Measurements from ENCODE around the gene SLC48A1.

Gene SLC48A1

DNA sequence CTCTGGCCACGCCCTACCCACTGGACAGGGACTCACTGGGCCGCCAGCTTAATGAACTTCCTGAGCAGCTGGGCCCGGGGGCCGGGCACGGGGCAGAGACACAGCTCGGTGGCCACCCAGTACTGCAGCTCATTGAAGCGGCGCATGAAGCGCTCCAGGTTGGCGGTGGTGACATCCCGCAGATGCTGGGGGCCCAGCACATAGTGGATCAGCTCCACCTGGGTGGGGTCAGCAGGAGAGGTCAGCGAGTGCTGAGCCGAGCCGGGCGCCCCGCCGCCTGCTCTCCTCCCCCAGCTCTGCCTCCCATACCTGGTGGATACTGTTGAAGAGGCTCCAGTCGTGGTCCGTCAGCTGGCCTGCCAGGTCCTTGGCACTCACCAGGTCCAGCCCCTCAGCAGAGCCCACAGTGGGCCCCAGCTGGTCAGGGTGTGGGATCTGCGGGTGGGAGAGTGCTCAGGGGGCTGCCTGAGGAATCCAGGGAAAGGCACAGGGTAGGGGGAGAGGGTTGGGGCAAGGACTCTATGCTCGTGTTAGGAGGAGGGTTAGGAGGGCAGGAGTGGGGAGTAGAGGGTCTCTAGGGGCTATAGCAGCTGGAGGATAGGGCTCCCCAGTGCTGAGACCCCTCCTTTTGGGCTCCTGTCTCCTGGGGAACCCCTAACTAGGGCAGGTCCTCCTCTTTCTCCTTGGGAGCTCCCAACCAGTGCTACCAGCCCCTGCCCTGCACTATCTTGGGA, 32.3 kb upstream of the SLC48A1 start:
- no peaks in the 10 kb centered on the region for H3K36me3 ChIP-seq
- H3K27ac ChIP-seq, result no peak overlapping the region
- no peak overlapping the region for H3K4me3 ChIP-seq (ENCODE audit: low read depth in 1 of 2, low read length in 1 of 2)
- H3K9me3 ChIP-seq, result no peaks in the 10 kb centered on the region
- TF ChIP-seq, protein P1, sequence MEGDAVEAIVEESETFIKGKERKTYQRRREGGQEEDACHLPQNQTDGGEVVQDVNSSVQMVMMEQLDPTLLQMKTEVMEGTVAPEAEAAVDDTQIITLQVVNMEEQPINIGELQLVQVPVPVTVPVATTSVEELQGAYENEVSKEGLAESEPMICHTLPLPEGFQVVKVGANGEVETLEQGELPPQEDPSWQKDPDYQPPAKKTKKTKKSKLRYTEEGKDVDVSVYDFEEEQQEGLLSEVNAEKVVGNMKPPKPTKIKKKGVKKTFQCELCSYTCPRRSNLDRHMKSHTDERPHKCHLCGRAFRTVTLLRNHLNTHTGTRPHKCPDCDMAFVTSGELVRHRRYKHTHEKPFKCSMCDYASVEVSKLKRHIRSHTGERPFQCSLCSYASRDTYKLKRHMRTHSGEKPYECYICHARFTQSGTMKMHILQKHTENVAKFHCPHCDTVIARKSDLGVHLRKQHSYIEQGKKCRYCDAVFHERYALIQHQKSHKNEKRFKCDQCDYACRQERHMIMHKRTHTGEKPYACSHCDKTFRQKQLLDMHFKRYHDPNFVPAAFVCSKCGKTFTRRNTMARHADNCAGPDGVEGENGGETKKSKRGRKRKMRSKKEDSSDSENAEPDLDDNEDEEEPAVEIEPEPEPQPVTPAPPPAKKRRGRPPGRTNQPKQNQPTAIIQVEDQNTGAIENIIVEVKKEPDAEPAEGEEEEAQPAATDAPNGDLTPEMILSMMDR (IDR thresholded peaks at IDR 0.05), result no peak
- H3K4me1 ChIP-seq (ENCODE audit: control insufficient read depth in 1 of 2, insufficient read depth in 1 of 2, low read depth in 1 of 2, low read length in 1 of 2), result no peaks in the 10 kb centered on the region
- no peaks in the 10 kb centered on the region for H3K27me3 ChIP-seq

DNA sequence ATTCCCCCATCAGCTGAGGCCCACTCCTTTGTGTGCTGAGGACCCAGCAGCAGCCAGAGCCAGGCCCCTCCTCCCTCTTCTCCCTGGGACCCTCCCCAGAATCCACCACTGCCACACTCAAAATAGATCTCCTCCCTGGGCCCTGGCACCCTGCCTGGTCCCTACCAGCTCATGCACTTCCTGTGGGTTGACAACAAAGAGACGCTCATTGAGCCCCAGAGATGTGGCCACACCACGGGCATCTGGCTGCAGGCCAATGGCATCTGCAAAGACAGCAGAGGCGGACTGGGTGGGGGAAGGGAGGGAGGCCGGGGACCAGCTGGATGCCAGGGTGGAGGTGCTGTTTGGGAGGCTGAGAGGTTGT, 31.7 kb upstream of the SLC48A1 start:
- H3K36me3 ChIP-seq, result no peaks in the 10 kb centered on the region
- TF ChIP-seq, protein P1 (IDR thresholded peaks at IDR 0.05), result no peak
- H3K4me3 ChIP-seq (ENCODE audit: low read depth in 1 of 2, low read length in 1 of 2), result no peak overlapping the region
- no peaks in the 10 kb centered on the region for H3K9me3 ChIP-seq
- no peaks in the 10 kb centered on the region for H3K27me3 ChIP-seq
- no peak overlapping the region for H3K27ac ChIP-seq
- H3K4me1 ChIP-seq (ENCODE audit: control insufficient read depth in 1 of 2, insufficient read depth in 1 of 2, low read depth in 1 of 2, low read length in 1 of 2), result no peaks in the 10 kb centered on the region

DNA sequence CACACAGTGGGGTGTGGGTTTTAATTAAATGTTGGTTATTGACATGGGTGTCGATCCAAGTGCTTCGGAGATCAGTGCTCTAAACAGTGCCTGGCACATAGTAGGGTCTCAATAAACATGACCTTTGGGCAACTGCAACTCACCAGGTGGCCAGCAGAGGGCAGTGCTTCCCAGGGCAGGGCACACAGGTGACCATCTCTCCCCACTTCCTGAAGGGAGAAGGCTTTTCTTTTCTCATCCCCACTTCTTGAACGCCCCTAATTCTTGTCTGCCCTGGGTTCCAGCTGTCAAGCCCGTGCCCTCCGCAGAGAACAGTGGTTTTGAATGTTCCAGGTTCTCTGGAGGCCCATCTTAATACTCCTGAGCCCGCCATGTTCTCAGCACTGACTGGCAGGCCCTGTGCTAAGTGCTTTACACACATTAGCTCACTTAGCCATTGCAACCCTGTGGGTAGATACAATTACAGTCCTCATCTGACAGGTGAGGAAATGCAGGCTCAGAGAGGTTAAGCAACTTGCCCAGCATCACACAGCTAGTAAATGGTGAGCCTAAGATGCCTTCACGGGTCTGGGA, 30.7 kb upstream of the SLC48A1 start:
- TF ChIP-seq, protein P1 (IDR thresholded peaks at IDR 0.05), result peak; percentile 96
- Histone ChIP-seq H3K4me1 (ENCODE audit: control insufficient read depth in 1 of 2, insufficient read depth in 1 of 2, low read depth in 1 of 2, low read length in 1 of 2) (no peaks in the 10 kb centered on the region), H3K27ac (no peak overlapping the region), H3K9me3 (no peaks in the 10 kb centered on the region), H3K36me3 (no peaks in the 10 kb centered on the region), H3K27me3 (no peaks in the 10 kb centered on the region), H3K4me3 (ENCODE audit: low read depth in 1 of 2, low read length in 1 of 2) (no peak overlapping the region)

DNA sequence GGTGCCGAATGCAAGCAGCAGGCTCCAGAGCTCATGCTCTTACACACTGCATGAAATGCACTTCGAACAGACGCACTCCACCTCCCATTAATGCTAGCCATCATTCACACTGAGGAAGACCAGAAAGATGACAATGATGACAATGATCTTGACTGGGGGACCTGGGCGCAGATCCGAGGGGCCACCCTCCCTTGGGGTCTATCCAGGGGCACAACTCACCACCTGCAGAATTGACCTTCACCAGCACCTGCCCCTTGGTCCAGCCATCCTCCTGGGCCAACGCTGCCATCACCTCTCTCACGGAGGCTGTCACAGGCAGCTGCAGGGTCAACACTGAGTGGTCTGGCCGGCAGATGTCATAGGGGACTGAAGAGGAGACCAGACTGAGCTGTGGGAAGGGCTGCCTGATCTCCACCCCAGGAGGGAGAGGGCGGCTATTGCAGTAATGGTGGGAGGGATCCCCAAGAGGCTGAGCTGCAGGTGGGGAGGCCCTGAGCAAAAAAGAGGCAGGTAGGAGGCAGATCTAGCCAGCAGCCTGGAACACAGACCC, 29.7 kb upstream of the SLC48A1 start:
- peaks cover 6% of the 10 kb centered on the region for H3K36me3 ChIP-seq
- no peak overlapping the region for H3K4me3 ChIP-seq (ENCODE audit: low read depth in 1 of 2, low read length in 1 of 2)
- no peaks in the 10 kb centered on the region for H3K9me3 ChIP-seq
- no peaks in the 10 kb centered on the region for H3K4me1 ChIP-seq (ENCODE audit: control insufficient read depth in 1 of 2, insufficient read depth in 1 of 2, low read depth in 1 of 2, low read length in 1 of 2)
- no peaks in the 10 kb centered on the region for H3K27me3 ChIP-seq
- TF ChIP-seq, protein P1 (IDR thresholded peaks at IDR 0.05), result no peak
- H3K27ac ChIP-seq, result no peak overlapping the region

DNA sequence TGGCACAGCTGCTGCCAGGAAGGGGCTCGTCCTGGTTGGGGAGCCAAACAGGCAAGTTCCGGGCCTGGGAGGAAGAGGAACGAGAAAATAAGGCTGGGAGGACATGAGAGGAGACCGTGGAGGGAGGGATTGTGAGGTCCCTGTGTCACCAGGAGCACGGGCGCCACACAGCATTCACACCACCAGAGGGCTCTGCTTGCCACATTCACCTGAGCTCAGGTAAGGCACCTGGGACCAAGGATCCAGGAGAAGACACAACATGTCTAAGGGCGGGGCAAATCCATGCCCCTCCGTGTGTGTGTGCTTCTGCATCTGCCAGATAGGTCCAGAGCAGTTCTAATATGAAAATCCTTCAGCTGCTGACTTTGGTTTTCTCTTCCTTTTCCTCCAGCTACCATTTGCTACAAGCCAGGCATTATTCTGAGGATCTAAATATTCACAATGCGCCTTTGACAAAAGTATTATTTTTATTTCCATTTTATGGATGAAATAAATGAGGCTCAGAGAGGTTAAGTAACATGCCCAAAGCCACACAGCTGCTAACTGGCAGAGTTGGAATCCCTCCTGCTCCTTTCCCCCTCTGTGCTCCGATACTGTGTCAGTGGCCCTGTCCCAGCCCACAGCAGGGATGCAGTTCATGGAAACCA, 28.9 kb upstream of the SLC48A1 start:
- TF ChIP-seq, protein P1 (IDR thresholded peaks at IDR 0.05), result peak; percentile 58
- Histone ChIP-seq H3K4me3 (ENCODE audit: low read depth in 1 of 2, low read length in 1 of 2) (no peak overlapping the region), H3K27me3 (no peaks in the 10 kb centered on the region), H3K27ac (no peak overlapping the region), H3K36me3 (peaks cover 9% of the 10 kb centered on the region), H3K4me1 (ENCODE audit: control insufficient read depth in 1 of 2, insufficient read depth in 1 of 2, low read depth in 1 of 2, low read length in 1 of 2) (no peaks in the 10 kb centered on the region), H3K9me3 (no peaks in the 10 kb centered on the region)

Measured in neutrophil (primary cell).